SK-N-SH treated with all-trans-retinoic acid at 6 μM for 48 hours (cell line): ENCODE results near the gene ST6GALNAC3.

Experiments
- ARNTL ChIP-seq: fragments of 450-650 bp; formaldehyde crosslinking; IDR thresholded peaks from 2 replicates; pipeline ENCODE4 v1.5.0; 2020; ENCODE audit warnings: low read depth, mild to moderate bottlenecking, moderate library complexity, borderline replicate concordance
- BACH2 ChIP-seq: fragments of 250-450 bp; sonication (Bioruptor Pico); IDR thresholded peaks from 2 replicates; pipeline ENCODE4 v1.9.0; 2021; ENCODE audit warnings: mild to moderate bottlenecking, borderline replicate concordance
- CREB5 ChIP-seq: fragments of 250-450 bp; sonication (Bioruptor Pico); IDR thresholded peaks from 2 replicates; pipeline ENCODE4 v1.5.1; 2020; ENCODE audit warnings: low read depth, mild to moderate bottlenecking, moderate library complexity
- CSDC2 ChIP-seq: fragments of 250-450 bp; sonication (Bioruptor Pico); IDR thresholded peaks from 2 replicates; pipeline ENCODE4 v1.5.0; 2020; ENCODE audit warnings: mild to moderate bottlenecking, moderate library complexity
- CSRNP3 ChIP-seq: fragments of 250-450 bp; sonication (Bioruptor Pico); IDR thresholded peaks from 2 replicates; pipeline ENCODE4 v1.5.1; 2021; ENCODE audit warnings: mild to moderate bottlenecking, moderate library complexity
- ESRRG ChIP-seq: fragments of 250-450 bp; sonication (Bioruptor Pico); IDR thresholded peaks from 2 replicates; pipeline ENCODE4 v1.6.1; 2021; ENCODE audit warnings: mild to moderate bottlenecking
- ISL1 ChIP-seq: fragments of 250-450 bp; sonication (Bioruptor Pico); IDR thresholded peaks from 2 replicates; pipeline ENCODE4 v2.1.2; 2022; ENCODE audit warnings: mild to moderate bottlenecking, moderate library complexity
- PATZ1 ChIP-seq: fragments of 250-450 bp; sonication (Bioruptor Pico); IDR thresholded peaks from 2 replicates; pipeline ENCODE4 v1.8.0; 2020; ENCODE audit warnings: mild to moderate bottlenecking, moderate library complexity, borderline replicate concordance
- RARB ChIP-seq: fragments of 250-450 bp; sonication (Bioruptor Pico); IDR thresholded peaks from 2 replicates; pipeline ENCODE4 v1.8.0; 2021; ENCODE audit warnings: mild to moderate bottlenecking, moderate library complexity
- SNAI2 ChIP-seq: fragments of 250-450 bp; sonication (Bioruptor Pico); IDR thresholded peaks from 2 replicates; pipeline ENCODE4 v1.5.0; 2020; ENCODE audit warnings: mild to moderate bottlenecking, moderate library complexity
- TCF4 ChIP-seq: fragments of 250-450 bp; sonication (Bioruptor Pico); IDR thresholded peaks from 2 replicates; pipeline ENCODE4 v1.8.0; 2021; ENCODE audit warnings: mild to moderate bottlenecking, moderate library complexity, borderline replicate concordance
- TSHZ2 ChIP-seq: fragments of 250-450 bp; sonication (Bioruptor Pico); IDR thresholded peaks from 2 replicates; pipeline ENCODE4 v1.5.0; 2020; ENCODE audit warnings: mild to moderate bottlenecking, moderate library complexity
- ZFP30 ChIP-seq: fragments of 450-650 bp; formaldehyde crosslinking; IDR thresholded peaks from 2 replicates; pipeline ENCODE4 v1.5.0; 2022; ENCODE audit warnings: mild to moderate bottlenecking, moderate library complexity
- ZNF565 ChIP-seq: fragments of 450-650 bp; formaldehyde crosslinking; conservative IDR thresholded peaks from 2 replicates; pipeline ENCODE4 v1.5.0; 2020; ENCODE audit warnings: low read depth, mild to moderate bottlenecking, moderate library complexity

- TF ChIP-seq TCF4: no peak
- no peak for TF ChIP-seq CSRNP3 (CRISPR knock-in tag)
- TF ChIP-seq PATZ1 (CRISPR knock-in tag): no peak
- no peak for TF ChIP-seq RARB (CRISPR knock-in tag)
- no peak for TF ChIP-seq BACH2 (CRISPR knock-in tag)
- TF ChIP-seq TSHZ2 (CRISPR knock-in tag): no peak
- TF ChIP-seq ZFP30 (CRISPR knock-in tag): no peak
- no peak for TF ChIP-seq ZNF565 (CRISPR knock-in tag)
- no peak for TF ChIP-seq ARNTL (CRISPR knock-in tag)
- TF ChIP-seq ISL1: no peak
- TF ChIP-seq CREB5 (CRISPR knock-in tag): no peak
- TF ChIP-seq CSDC2 (CRISPR knock-in tag): no peak
- TF ChIP-seq SNAI2 (CRISPR knock-in tag): no peak
- no peak for TF ChIP-seq ESRRG (CRISPR knock-in tag)
Observed at GRCh38 chr1:76232666-76233065, 158.1 kb downstream of the ST6GALNAC3 start.
